ENCODE measurements around the gene LINS1. TPM values are rescaled to one million over a fixed set of nuclear protein-coding genes. Genes with fewer than 3 reads are reported as not detected.
"Not testable (repeated sequence)": the region's sequence is repeated elsewhere in the genome, so short reads cannot be mapped to it uniquely, and the experiment has no call there.

LINS1 gene
- total RNA-seq, 2 experiments from 2014 or later: 41.7 to 43.8 TPM

GRCh38 chr15:100601163-100601562 lies 821 bp downstream of the LINS1 start:
- no peaks in the 10 kb centered on the region for H3K9me3 Mint-ChIP-seq (ENCODE audit: low read depth)
- CTCF ChIA-PET: interaction anchor here (1.0 to 1.4 kb wide), 3 partner anchors 11 to 30 kb away, joined by 4 read pairs; no protein-coding TSS in a partner anchor
- intact Hi-C loops (cut with DNase I, micrococcal nuclease): loop anchor here (2.0 to 5.0 kb wide), 2 partner anchors 694 to 1349 kb away; partner anchors contain the start of genes LRRC28 (in 2 of the 2) and SNRPA1 (in 1 of the 2)
- no peak overlapping the region for H3K27ac Mint-ChIP-seq
- ATAC-seq: no peak
- H3K27me3 Mint-ChIP-seq: no peaks in the 10 kb centered on the region
- H3K4me3 Mint-ChIP-seq: no peak overlapping the region
- POLR2A ChIA-PET: no interaction called here
- H3K36me3 Mint-ChIP-seq (ENCODE audit: low read depth): peaks cover 41% of the 10 kb centered on the region
- peaks cover 63% of the 10 kb centered on the region for H3K4me1 Mint-ChIP-seq
- DNase-seq: peak; percentile 75

DNA sequence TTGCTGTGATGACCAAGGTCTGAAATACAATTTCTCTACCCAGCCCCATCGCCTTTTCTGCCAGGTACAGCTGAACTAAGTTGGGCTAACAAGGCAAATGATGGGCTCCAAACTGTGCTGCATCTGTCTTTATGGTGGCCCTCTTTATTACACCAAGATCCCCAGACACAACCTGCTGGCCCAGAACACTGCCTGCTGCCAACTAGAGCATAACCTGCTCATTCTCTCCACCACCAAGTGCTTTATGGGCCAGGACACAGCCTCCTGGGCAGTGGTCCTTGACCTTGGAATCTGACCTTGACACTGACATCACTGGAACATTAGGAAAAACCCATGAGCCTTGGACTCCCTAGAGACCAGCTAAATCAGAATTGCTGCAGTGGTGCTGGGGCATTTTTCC lies 3.3 kb downstream of the LINS1 start:
- intact Hi-C loops (cut with DNase I, micrococcal nuclease): loop anchor here (5.0 to 10.0 kb wide), 6 partner anchors 609 to 1951 kb away; partner anchors contain the start of genes IGF1R (in 1 of the 2), LYSMD4 (in 1 of the 2) and TM2D3 (in 1 of the 2)
- no peaks in the 10 kb centered on the region for H3K9me3 Mint-ChIP-seq (ENCODE audit: low read depth)
- no peak overlapping the region for H3K27ac Mint-ChIP-seq
- DNase-seq (no peak), ATAC-seq (no peak)
- POLR2A ChIA-PET: no interaction called here
- H3K27me3 Mint-ChIP-seq: no peaks in the 10 kb centered on the region
- H3K4me1 Mint-ChIP-seq: peaks cover 60% of the 10 kb centered on the region
- H3K4me3 Mint-ChIP-seq: peak overlapping the region; percentile 45
- CTCF ChIA-PET: interaction anchor here (1.2 to 3.2 kb wide), 2 partner anchors 248 to 409 kb away, joined by 8 to 14 read pairs; no protein-coding TSS in a partner anchor
- H3K36me3 Mint-ChIP-seq (ENCODE audit: low read depth): peaks cover 37% of the 10 kb centered on the region

DNA sequence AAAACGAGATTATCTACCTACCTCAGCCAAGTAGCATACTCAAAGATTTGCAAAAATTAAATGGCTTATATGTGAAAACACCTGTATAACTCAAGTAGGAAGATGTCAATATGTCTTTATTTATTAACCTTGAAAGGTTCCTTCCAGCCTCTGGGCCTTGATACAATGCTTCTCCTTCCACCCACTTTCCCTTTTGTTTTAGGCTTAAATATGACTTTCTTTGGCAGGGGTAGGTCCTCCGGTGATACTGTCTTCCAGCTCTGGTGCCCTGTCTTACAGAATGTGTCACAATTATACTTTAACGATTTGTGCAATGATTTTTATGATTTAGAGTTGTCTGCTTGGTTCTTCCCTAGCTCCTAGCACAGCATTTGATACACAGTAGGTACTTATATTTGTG lies 4.1 kb downstream of the LINS1 start:
- DNase-seq: no peak
- Mint-ChIP-seq H3K36me3 (ENCODE audit: low read depth) (peaks cover 38% of the 10 kb centered on the region), H3K27me3 (no peaks in the 10 kb centered on the region), H3K9me3 (ENCODE audit: low read depth) (peaks cover 2% of the 10 kb centered on the region), H3K4me1 (peaks cover 63% of the 10 kb centered on the region), H3K4me3 (peak overlapping the region; percentile 74), H3K27ac (peak overlapping the region; percentile 98)
- POLR2A ChIA-PET: interaction anchor here (0.6 kb wide), 1 partner anchor 324 kb away, joined by 3 read pairs; no protein-coding TSS in a partner anchor
- CTCF ChIA-PET: interaction anchor here (1.1 to 3.2 kb wide), 3 partner anchors 10 to 409 kb away, joined by 3 to 14 read pairs (median 8); no protein-coding TSS in a partner anchor
- no peak for ATAC-seq
- intact Hi-C loops (cut with DNase I, micrococcal nuclease): loop anchor here (1.0 to 10.0 kb wide), 11 partner anchors 247 to 1951 kb away; partner anchors contain the start of genes TM2D3 (in 2 of the 2), IGF1R (in 1 of the 2) and LYSMD4 (in 1 of the 2)

DNA sequence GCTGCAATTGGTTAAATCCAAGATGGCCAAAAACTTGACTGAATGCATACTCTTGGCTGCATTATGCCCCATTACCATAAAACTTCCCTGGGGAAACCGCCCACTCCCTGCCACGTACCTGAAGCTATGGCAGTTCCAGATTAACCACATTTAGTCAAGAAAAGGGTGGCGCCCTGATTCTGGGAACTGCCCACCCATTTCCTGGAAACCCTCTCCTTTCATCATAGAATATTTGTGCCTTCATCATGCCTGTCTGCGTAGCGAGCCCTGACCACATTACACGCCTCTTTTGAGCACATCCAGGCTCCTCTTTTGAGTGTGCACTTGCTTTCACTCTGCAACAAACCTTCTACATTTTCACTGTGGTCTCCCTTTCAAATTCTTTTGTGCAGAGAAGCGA lies 5.2 kb downstream of the LINS1 start:
- Mint-ChIP-seq H3K9me3 (ENCODE audit: low read depth) (peaks cover 2% of the 10 kb centered on the region), H3K4me1 (peaks cover 74% of the 10 kb centered on the region), H3K36me3 (ENCODE audit: low read depth) (peaks cover 48% of the 10 kb centered on the region), H3K4me3 (peak overlapping the region; percentile 74), H3K27ac (peak overlapping the region; percentile 98), H3K27me3 (no peaks in the 10 kb centered on the region)
- intact Hi-C loops (cut with DNase I, micrococcal nuclease): loop anchor here (1.0 to 10.0 kb wide), 14 partner anchors 246 to 1949 kb away; partner anchors contain the start of genes LYSMD4 (in 2 of the 2), TM2D3 (in 2 of the 2) and IGF1R (in 1 of the 2)
- DNase-seq (peak; percentile 96), ATAC-seq (peak; percentile 82)
- ChIA-PET POLR2A (interaction anchor here (0.6 to 1.0 kb wide), 2 partner anchors 10 to 864 kb away, joined by 3 to 8 read pairs; partner anchors contain the start of gene LYSMD4), CTCF (interaction anchor here (0.8 to 3.2 kb wide), 4 partner anchors 11 to 258 kb away, joined by 3 to 14 read pairs (median 3); no protein-coding TSS in a partner anchor)

- Mint-ChIP-seq H3K9me3 (ENCODE audit: low read depth) (peaks cover 6% of the 10 kb centered on the region), H3K27ac (peak overlapping the region; percentile 98), H3K27me3 (no peaks in the 10 kb centered on the region), H3K4me1 (peaks cover 82% of the 10 kb centered on the region), H3K4me3 (peak overlapping the region; percentile 74), H3K36me3 (ENCODE audit: low read depth) (peaks cover 56% of the 10 kb centered on the region)
- DNase-seq (peak; percentile 27), ATAC-seq (no peak)
- POLR2A ChIA-PET: interaction anchor here (0.6 to 1.0 kb wide), 5 partner anchors 14 to 863 kb away, joined by 3 to 4 read pairs (median 3); partner anchors contain the start of gene LYSMD4
- intact Hi-C loops (cut with DNase I, micrococcal nuclease): loop anchor here (1.0 to 10.0 kb wide), 13 partner anchors 245 to 1949 kb away; partner anchors contain the start of genes LYSMD4 (in 2 of the 2), IGF1R (in 1 of the 2) and TM2D3 (in 1 of the 2)
- CTCF ChIA-PET: interaction anchor here (0.8 to 3.2 kb wide), 6 partner anchors 9 to 257 kb away, joined by 3 to 14 read pairs (median 5); no protein-coding TSS in a partner anchor
Observed at GRCh38 chr15:100595964-100596363, 6.0 kb downstream of the LINS1 start.

- DNase-seq (no peak), ATAC-seq (no peak)
- peak overlapping the region; percentile 94 for H3K27ac Mint-ChIP-seq
- peaks cover 11% of the 10 kb centered on the region for H3K9me3 Mint-ChIP-seq (ENCODE audit: low read depth)
- peaks cover 67% of the 10 kb centered on the region for H3K36me3 Mint-ChIP-seq (ENCODE audit: low read depth)
- H3K27me3 Mint-ChIP-seq: no peaks in the 10 kb centered on the region
- H3K4me3 Mint-ChIP-seq: no peak overlapping the region
- H3K4me1 Mint-ChIP-seq: peaks cover 76% of the 10 kb centered on the region
- ChIA-PET POLR2A (interaction anchor here (1.5 kb wide), 1 partner anchor 9 kb away, joined by 4 read pairs; the partner anchor contains the start of genes ASB7 and LINS1), CTCF (no interaction called here)
- intact Hi-C loops (cut with DNase I, micrococcal nuclease): loop anchor here (10.0 kb wide), 3 partner anchors 669 to 859 kb away; partner anchors contain the start of gene LYSMD4 (in 1 of the 2)
Observed at GRCh38 chr15:100593431-100593830, 8.6 kb downstream of the LINS1 start.

DNA sequence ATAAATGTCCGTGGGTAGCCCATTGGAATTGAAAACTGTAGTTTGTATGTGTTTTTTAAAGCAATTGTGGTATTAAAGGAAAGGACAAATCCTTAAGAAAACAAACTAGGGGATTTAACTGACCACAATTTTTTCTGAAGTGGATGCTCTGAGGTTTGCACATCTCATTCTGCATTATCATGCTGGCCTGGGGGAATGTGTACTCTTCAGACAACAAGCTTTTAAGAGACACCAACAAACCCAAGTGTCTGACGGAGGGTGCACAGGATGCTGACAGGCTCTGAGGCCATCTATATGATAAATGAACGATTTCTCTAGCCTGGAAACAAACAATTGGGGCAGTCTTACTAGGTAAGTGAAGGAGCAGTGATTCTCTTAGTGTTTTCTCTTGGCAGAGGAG lies 9.1 kb downstream of the LINS1 start:
- no peak for DNase-seq
- Mint-ChIP-seq H3K4me3 (no peak overlapping the region), H3K9me3 (ENCODE audit: low read depth) (peaks cover 14% of the 10 kb centered on the region), H3K36me3 (ENCODE audit: low read depth) (peaks cover 69% of the 10 kb centered on the region), H3K4me1 (peaks cover 72% of the 10 kb centered on the region), H3K27ac (peak overlapping the region; percentile 94), H3K27me3 (no peaks in the 10 kb centered on the region)
- intact Hi-C loops (cut with DNase I, micrococcal nuclease): loop anchor here (10.0 kb wide), 3 partner anchors 668 to 858 kb away; partner anchors contain the start of gene LYSMD4 (in 1 of the 2)
- ChIA-PET CTCF (no interaction called here), POLR2A (interaction anchor here (1.5 kb wide), 1 partner anchor 9 kb away, joined by 4 read pairs; the partner anchor contains the start of genes ASB7 and LINS1)
- ATAC-seq: no peak

DNA sequence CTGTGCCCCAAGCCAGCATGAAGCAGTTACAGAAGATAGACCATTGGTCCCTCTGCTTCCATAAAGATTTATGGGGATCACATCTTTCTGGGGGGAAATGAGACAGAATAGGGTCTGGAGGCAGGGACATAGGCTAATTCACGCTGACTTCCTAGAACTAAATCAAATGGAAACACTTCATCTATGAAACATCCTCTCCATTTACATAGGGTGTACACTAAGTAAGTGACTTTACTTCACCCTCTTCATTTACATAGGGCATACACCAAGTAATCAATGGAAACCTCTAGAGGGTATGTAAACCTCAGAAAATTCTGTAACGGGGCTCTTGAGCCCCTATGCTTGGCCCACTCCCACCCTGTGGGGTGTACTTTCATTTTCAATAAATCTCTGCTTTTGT lies 10.1 kb downstream of the LINS1 start:
- H3K4me1 Mint-ChIP-seq: peaks cover 69% of the 10 kb centered on the region

DNA sequence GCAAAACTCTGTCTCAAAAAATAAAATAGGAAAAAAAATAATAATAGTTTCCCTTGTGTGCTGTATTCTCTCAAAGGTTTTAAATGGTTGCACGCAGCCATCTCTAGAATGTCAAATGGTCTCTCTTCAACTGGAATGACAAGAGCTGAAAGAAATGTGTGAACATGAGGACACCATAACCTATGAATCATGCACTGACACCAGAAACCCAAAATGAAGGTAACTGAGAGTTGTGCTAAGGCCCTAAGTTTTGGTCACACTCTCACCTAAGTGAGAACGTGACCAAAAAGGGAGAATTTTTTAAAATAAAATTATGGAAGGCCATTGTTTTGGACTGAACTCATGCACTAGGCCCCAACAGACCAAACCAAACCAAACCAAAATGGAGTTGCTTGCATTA lies 10.8 kb downstream of the LINS1 start:
- DNase-seq, H3K4me3 Mint-ChIP-seq, ATAC-seq, H3K27me3 Mint-ChIP-seq, POLR2A ChIA-PET: not testable (repeated sequence)
- peaks cover 15% of the 10 kb centered on the region for H3K9me3 Mint-ChIP-seq (ENCODE audit: low read depth)
- peaks cover 78% of the 10 kb centered on the region for H3K36me3 Mint-ChIP-seq (ENCODE audit: low read depth)
- intact Hi-C loops (cut with DNase I, micrococcal nuclease): loop anchor here (10.0 kb wide), 3 partner anchors 666 to 856 kb away; partner anchors contain the start of gene LYSMD4 (in 1 of the 2)
- H3K27ac Mint-ChIP-seq: peak overlapping the region; percentile 72
- CTCF ChIA-PET: interaction anchor here (1.1 kb wide), 1 partner anchor 241 kb away, joined by 4 read pairs; no protein-coding TSS in a partner anchor
- H3K4me1 Mint-ChIP-seq: peaks cover 66% of the 10 kb centered on the region

More for the DNA sequence above, 10.1 kb downstream of the LINS1 start:
- ATAC-seq: peak; percentile 7
- no peak for DNase-seq
- Mint-ChIP-seq H3K27ac (peak overlapping the region; percentile 94), H3K9me3 (ENCODE audit: low read depth) (peaks cover 15% of the 10 kb centered on the region), H3K27me3 (no peaks in the 10 kb centered on the region), H3K36me3 (ENCODE audit: low read depth) (peaks cover 74% of the 10 kb centered on the region), H3K4me3 (no peak overlapping the region)
- intact Hi-C loops (cut with DNase I, micrococcal nuclease): loop anchor here (10.0 kb wide), 3 partner anchors 667 to 857 kb away; partner anchors contain the start of gene LYSMD4 (in 1 of the 2)
- POLR2A ChIA-PET: interaction anchor here (1.5 kb wide), 1 partner anchor 10 kb away, joined by 4 read pairs; the partner anchor contains the start of genes ASB7 and LINS1
- CTCF ChIA-PET: no interaction called here

- H3K27me3 Mint-ChIP-seq: no peaks in the 10 kb centered on the region
- intact Hi-C loops (cut with DNase I, micrococcal nuclease): loop anchor here in 1 of 2 experiments (2.0 kb wide), 1 partner anchor 14 kb away; no protein-coding TSS in a partner anchor
- H3K9me3 Mint-ChIP-seq (ENCODE audit: low read depth): peaks cover 15% of the 10 kb centered on the region
- H3K4me1 Mint-ChIP-seq: peaks cover 64% of the 10 kb centered on the region
- H3K4me3 Mint-ChIP-seq: no peak overlapping the region
- H3K36me3 Mint-ChIP-seq (ENCODE audit: low read depth): peaks cover 87% of the 10 kb centered on the region
- DNase-seq: no peak
- no peak for ATAC-seq
- H3K27ac Mint-ChIP-seq: no peak overlapping the region
- ChIA-PET CTCF (interaction anchor here (0.6 kb wide), 1 partner anchor 251 kb away, joined by 3 read pairs; no protein-coding TSS in a partner anchor), POLR2A (interaction anchor here (0.7 kb wide), 1 partner anchor 23 kb away, joined by 3 read pairs; no protein-coding TSS in a partner anchor)
Observed at GRCh38 chr15:100588638-100589242, 13.2 kb downstream of the LINS1 start.

DNA sequence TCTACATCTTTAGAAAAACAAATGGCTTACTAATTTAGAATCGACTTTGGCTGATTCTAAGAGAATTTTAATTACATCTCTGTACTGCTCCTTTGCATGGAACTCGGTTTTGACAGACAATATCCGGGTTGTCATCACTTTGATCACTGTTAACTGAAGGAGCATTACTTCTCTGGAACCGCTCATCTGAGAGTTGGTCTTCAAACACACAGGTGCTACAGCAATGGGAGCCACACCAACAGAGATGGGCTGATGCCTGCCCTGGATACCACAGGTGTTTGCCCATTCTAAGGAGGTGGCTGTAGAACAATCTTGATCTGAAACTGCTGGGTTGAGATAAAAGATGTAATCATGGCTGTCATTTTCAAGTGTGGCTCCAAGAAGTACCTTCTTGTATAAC lies 21.6 kb downstream of the LINS1 start:
- ATAC-seq (no peak), DNase-seq (no peak)
- H3K36me3 Mint-ChIP-seq (ENCODE audit: low read depth): peaks cover 62% of the 10 kb centered on the region
- POLR2A ChIA-PET: no interaction called here
- peak overlapping the region; percentile 35 for H3K27ac Mint-ChIP-seq
- no peaks in the 10 kb centered on the region for H3K27me3 Mint-ChIP-seq
- no peak overlapping the region for H3K4me3 Mint-ChIP-seq
- CTCF ChIA-PET: no interaction called here
- peaks cover 60% of the 10 kb centered on the region for H3K4me1 Mint-ChIP-seq
- peaks cover 6% of the 10 kb centered on the region for H3K9me3 Mint-ChIP-seq (ENCODE audit: low read depth)
- intact Hi-C loops (cut with DNase I, micrococcal nuclease): no loop called here

All from activated CD4-positive, alpha-beta T cell treated with anti-CD3 and anti-CD28 coated beads for 36 hours (primary cell).